Type B pancreatic cell (in vitro differentiated cells): ENCODE data around the gene BTBD19. TPM values are rescaled to one million over a fixed set of nuclear protein-coding genes. Genes with fewer than 3 reads are reported as not detected.

Experiments
- DNase-seq: peaks from one replicate; pipeline ENCODE4 v3.0.0; 2021; ENCODE audit warnings: mixed read lengths; ENCODE audit not compliant: unreplicated experiment; ENCODE audit errors: extremely low spot score
- H3K27ac Mint-ChIP-seq: 2 replicates; pipeline ENCODE4 v1.8.0; 2021; ENCODE audit warnings: mild to moderate bottlenecking, mixed read lengths
- H3K27me3 Mint-ChIP-seq: 2 replicates; pipeline ENCODE4 v1.8.0; 2021; ENCODE audit warnings: mixed read lengths
- H3K36me3 Mint-ChIP-seq: 2 replicates; pipeline ENCODE4 v1.8.0; 2021; ENCODE audit warnings: mixed read lengths
- H3K4me1 Mint-ChIP-seq: one replicate; pipeline ENCODE4 v1.8.0; 2021; ENCODE audit warnings: mixed read lengths; ENCODE audit not compliant: unreplicated experiment
- H3K4me3 Mint-ChIP-seq: 2 replicates; pipeline ENCODE4 v1.8.0; 2021; ENCODE audit warnings: mild to moderate bottlenecking, mixed read lengths
- H3K9me3 Mint-ChIP-seq: 2 replicates; pipeline ENCODE4 v1.8.0; 2021; ENCODE audit warnings: mixed read lengths
- CTCF ChIP-seq: fragments of 200-600 bp; sonication (generic); conservative IDR thresholded peaks from 2 replicates; pipeline ENCODE4 v1.5.0; 2021; ENCODE audit warnings: antibody characterized with exemption, mild to moderate bottlenecking
- total RNA-seq: library from RNA; stranded (reverse); gene quantifications from 2 replicates; pipeline ENCODE4 v1.2.1, GENCODE V29; 2021; ENCODE audit warnings: low replicate concordance

Gene BTBD19
- total RNA-seq, 1 donor from 2014 or later: 10.3 TPM

- no peak for TF ChIP-seq CTCF
- Mint-ChIP-seq H3K27me3 (no peaks in the 10 kb centered on the region), H3K27ac (peak overlapping the region; percentile 77), H3K4me3 (no peak overlapping the region), H3K4me1 (peaks cover 38% of the 10 kb centered on the region), H3K36me3 (peaks cover 34% of the 10 kb centered on the region), H3K9me3 (no peaks in the 10 kb centered on the region)
- DNase-seq: no peak
Observed at GRCh38 chr1:44780583-44781121, 27.7 kb upstream of the BTBD19 start.

GRCh38 chr1:44783697-44784093 lies 24.6 kb upstream of the BTBD19 start:
- peak overlapping the region; percentile 79 for H3K4me3 Mint-ChIP-seq
- H3K27me3 Mint-ChIP-seq: no peaks in the 10 kb centered on the region
- no peak for DNase-seq
- H3K27ac Mint-ChIP-seq: peak overlapping the region; percentile 50
- peaks cover 27% of the 10 kb centered on the region for H3K4me1 Mint-ChIP-seq
- no peaks in the 10 kb centered on the region for H3K9me3 Mint-ChIP-seq
- H3K36me3 Mint-ChIP-seq: peaks cover 17% of the 10 kb centered on the region
- no peak for TF ChIP-seq CTCF

- peaks cover 23% of the 10 kb centered on the region for H3K4me1 Mint-ChIP-seq
- no peak for DNase-seq
- peak overlapping the region; percentile 79 for H3K4me3 Mint-ChIP-seq
- TF ChIP-seq CTCF: peak; percentile 17
- H3K27me3 Mint-ChIP-seq: no peaks in the 10 kb centered on the region
- H3K9me3 Mint-ChIP-seq: no peaks in the 10 kb centered on the region
- peak overlapping the region; percentile 50 for H3K27ac Mint-ChIP-seq
- peaks cover 12% of the 10 kb centered on the region for H3K36me3 Mint-ChIP-seq
Observed at GRCh38 chr1:44784094-44785028, 24.0 kb upstream of the BTBD19 start.

GRCh38 chr1:44785029-44785380 lies 23.3 kb upstream of the BTBD19 start:
- Mint-ChIP-seq H3K4me3 (peak overlapping the region; percentile 79), H3K27me3 (no peaks in the 10 kb centered on the region), H3K36me3 (peaks cover 10% of the 10 kb centered on the region), H3K27ac (peak overlapping the region; percentile 59), H3K4me1 (peaks cover 23% of the 10 kb centered on the region), H3K9me3 (no peaks in the 10 kb centered on the region)
- DNase-seq: no peak
- TF ChIP-seq CTCF: no peak

GRCh38 chr1:44785501-44786137 lies 22.7 kb upstream of the BTBD19 start:
- TF ChIP-seq CTCF: no peak
- Mint-ChIP-seq H3K27me3 (no peaks in the 10 kb centered on the region), H3K4me3 (peak overlapping the region; percentile 79), H3K9me3 (no peaks in the 10 kb centered on the region), H3K27ac (peak overlapping the region; percentile 59), H3K36me3 (peaks cover 8% of the 10 kb centered on the region), H3K4me1 (peaks cover 23% of the 10 kb centered on the region)
- DNase-seq: no peak
